Measurements from ENCODE around the gene ADAMTS14. TPM values are rescaled to one million over a fixed set of nuclear protein-coding genes. Genes with fewer than 3 reads are reported as not detected.

Gene ADAMTS14
- total RNA-seq, 1 donor from 2014 or later: 0.53 TPM

DNA sequence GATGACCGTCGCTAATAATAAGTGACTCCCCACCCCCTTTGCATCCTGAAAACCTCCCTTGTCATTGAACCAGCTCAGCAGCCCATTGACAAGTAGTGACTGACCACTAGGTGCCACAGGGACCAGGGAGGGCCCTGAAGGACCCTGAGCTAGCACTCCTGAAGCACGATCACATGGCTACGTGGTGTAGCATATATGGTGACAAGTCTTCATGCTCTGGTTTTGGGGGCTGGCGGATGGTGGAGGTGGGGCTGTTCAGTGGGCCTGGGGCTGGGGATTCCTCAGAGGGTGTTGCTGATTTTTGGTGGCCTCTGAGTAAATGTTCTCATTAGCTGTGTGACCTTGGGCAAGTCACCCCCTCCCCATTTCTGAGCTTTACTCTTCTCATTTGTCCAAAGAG is 4.7 kb downstream of the ADAMTS14 start:
- intact Hi-C loops (cut with DNase I): no loop called here
- no peak overlapping the region for H3K4me3 ChIP-seq
- peaks cover 9% of the 10 kb centered on the region for H3K4me1 ChIP-seq
- no peaks in the 10 kb centered on the region for H3K36me3 ChIP-seq
- no peak for DNase-seq
- H3K27ac ChIP-seq: no peak overlapping the region
- peaks cover 7% of the 10 kb centered on the region for H3K27me3 ChIP-seq (ENCODE audit: low read depth)
- no peak for TF ChIP-seq CTCF (IDR thresholded peaks at IDR 0.05)
- no peaks in the 10 kb centered on the region for H3K9me3 ChIP-seq
- ATAC-seq: no peak

DNA sequence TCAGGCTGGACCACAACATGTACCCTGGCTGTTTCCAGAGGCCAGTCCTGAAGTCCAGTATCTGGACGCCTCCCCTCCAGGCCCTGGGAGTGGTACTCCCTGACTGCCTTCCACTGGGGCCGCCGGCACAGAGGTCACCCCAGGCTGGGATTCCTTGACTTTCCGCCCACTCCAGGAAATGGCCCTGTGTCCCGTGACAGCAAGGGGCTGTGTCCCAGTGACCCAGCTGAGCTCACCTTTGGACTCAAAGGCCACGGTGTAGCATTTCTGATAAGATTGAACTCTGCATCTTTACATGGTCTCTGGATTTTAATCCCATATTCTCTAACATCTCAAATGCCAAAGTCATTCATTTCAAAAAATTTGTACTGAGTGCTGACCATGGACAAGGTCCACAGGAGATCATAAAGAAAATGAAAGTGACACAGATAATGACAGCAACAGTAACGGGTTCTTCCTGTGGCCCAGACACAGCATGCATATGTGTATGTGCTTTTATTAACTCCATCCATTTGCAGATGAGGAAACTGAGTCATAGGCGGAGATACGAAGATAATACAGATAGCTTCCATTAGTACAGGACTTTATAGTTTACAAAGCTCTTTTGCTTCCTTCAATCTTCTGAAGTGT is 5.4 kb downstream of the ADAMTS14 start:
- Histone ChIP-seq H3K4me3 (no peak overlapping the region), H3K4me1 (peaks cover 8% of the 10 kb centered on the region), H3K27me3 (ENCODE audit: low read depth) (peaks cover 3% of the 10 kb centered on the region), H3K36me3 (no peaks in the 10 kb centered on the region), H3K9me3 (no peaks in the 10 kb centered on the region), H3K27ac (no peak overlapping the region)
- ATAC-seq (no peak), DNase-seq (no peak)
- TF ChIP-seq CTCF (IDR thresholded peaks at IDR 0.05): no peak
- intact Hi-C loops (cut with DNase I): no loop called here

GRCh38 chr10:70678250-70678635 is 5.9 kb downstream of the ADAMTS14 start:
- no peak for ATAC-seq
- Histone ChIP-seq H3K9me3 (no peaks in the 10 kb centered on the region), H3K27ac (no peak overlapping the region), H3K4me1 (peaks cover 3% of the 10 kb centered on the region), H3K4me3 (no peak overlapping the region), H3K36me3 (no peaks in the 10 kb centered on the region), H3K27me3 (ENCODE audit: low read depth) (no peaks in the 10 kb centered on the region)
- intact Hi-C loops (cut with DNase I): no loop called here
- no peak for TF ChIP-seq CTCF (IDR thresholded peaks at IDR 0.05)
- DNase-seq: no peak

- intact Hi-C loops (cut with DNase I): no loop called here
- H3K4me1 ChIP-seq: no peaks in the 10 kb centered on the region
- no peaks in the 10 kb centered on the region for H3K27me3 ChIP-seq (ENCODE audit: low read depth)
- no peak for ATAC-seq
- no peak for DNase-seq
- no peaks in the 10 kb centered on the region for H3K9me3 ChIP-seq
- no peaks in the 10 kb centered on the region for H3K36me3 ChIP-seq
- no peak for TF ChIP-seq CTCF (IDR thresholded peaks at IDR 0.05)
- H3K4me3 ChIP-seq: no peak overlapping the region
- no peak overlapping the region for H3K27ac ChIP-seq
Measured at GRCh38 chr10:70678757-70679489, 6.6 kb downstream of the ADAMTS14 start.

DNA sequence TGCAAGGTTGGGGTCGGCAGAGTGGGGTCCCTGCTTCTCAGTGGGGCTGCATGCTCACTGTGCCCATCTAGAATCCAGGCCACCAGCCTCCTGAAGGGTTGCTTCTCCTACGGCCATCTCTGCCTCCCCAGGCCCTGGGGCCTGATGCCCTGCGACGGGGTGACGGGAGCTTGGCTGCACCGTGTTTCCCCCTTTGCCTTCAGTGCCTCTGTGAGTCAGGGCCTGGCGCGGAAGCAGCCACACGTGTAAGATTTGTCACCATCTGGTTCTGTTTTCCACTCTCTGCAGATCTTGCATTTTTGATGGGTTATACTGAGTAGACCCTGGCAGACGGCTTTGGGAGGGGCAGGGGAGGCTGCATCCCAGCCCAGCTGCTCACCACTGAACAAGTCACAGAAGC is 7.2 kb downstream of the ADAMTS14 start:
- no peak overlapping the region for H3K27ac ChIP-seq
- no peak overlapping the region for H3K4me3 ChIP-seq
- H3K27me3 ChIP-seq (ENCODE audit: low read depth): no peaks in the 10 kb centered on the region
- TF ChIP-seq CTCF (IDR thresholded peaks at IDR 0.05): no peak
- no peaks in the 10 kb centered on the region for H3K36me3 ChIP-seq
- ATAC-seq: no peak
- intact Hi-C loops (cut with DNase I): no loop called here
- no peaks in the 10 kb centered on the region for H3K4me1 ChIP-seq
- no peaks in the 10 kb centered on the region for H3K9me3 ChIP-seq
- DNase-seq: no peak

Measured in lower lobe of right lung (tissue), 2 donors.